Stimulated activated CD4-positive, alpha-beta T cell treated with anti-CD3 and anti-CD28 coated beads, Interleukin-1b, Interleukin-23, amount 100 ng/mL, for 4 hours (primary cell): ENCODE results near the gene BBS2.

ENCODE experiments used
- DNase-seq, 2 donors: peaks; one replicate each; pipeline ENCODE4 v3.0.0-alpha.2; 2020; ENCODE audit warnings: low read depth in 2 of 2

The BBS2 gene

GRCh38 chr16:56477096-56477878 is 42.5 kb downstream of the BBS2 start:
- peak in 1 of 2 donors; percentile 6 for DNase-seq

- no peak for DNase-seq
Observed at GRCh38 chr16:56475201-56475600, 44.6 kb downstream of the BBS2 start.

- no peak for DNase-seq
Observed at GRCh38 chr16:56470666-56471065, 49.2 kb downstream of the BBS2 start.

- DNase-seq = no peak
Observed at GRCh38 chr16:56470232-56470631, 49.6 kb downstream of the BBS2 start.

GRCh38 chr16:56469748-56470147 is 50.1 kb downstream of the BBS2 start:
- DNase-seq = no peak

GRCh38 chr16:56468800-56469199 is 51.0 kb downstream of the BBS2 start:
- no peak for DNase-seq

GRCh38 chr16:56466344-56466743 is 53.5 kb downstream of the BBS2 start:
- no peak for DNase-seq

GRCh38 chr16:56463153-56463552 is 56.7 kb downstream of the BBS2 start:
- no peak for DNase-seq

- no peak for DNase-seq
Observed at GRCh38 chr16:56462064-56462796, 57.6 kb downstream of the BBS2 start.

GRCh38 chr16:56460101-56460500 is 59.7 kb downstream of the BBS2 start:
- no peak for DNase-seq

GRCh38 chr16:56457927-56458470 is 61.8 kb downstream of the BBS2 start:
- no peak for DNase-seq

- DNase-seq = no peak
Observed at GRCh38 chr16:56451753-56452689, 67.8 kb downstream of the BBS2 start.

- peak; percentile 75 to 83 for DNase-seq
Observed at GRCh38 chr16:56450986-56451752, 68.7 kb downstream of the BBS2 start, which contains the start of the genes NUDT21 and OGFOD1. Gene NUDT21 (minus strand): TSS chr16:56451332. CDS start chr16:56451202, 130 bp downstream. Gene OGFOD1 (plus strand): TSS chr16:56451554. CDS start chr16:56451613, 59 bp downstream.

- no peak for DNase-seq
Observed at GRCh38 chr16:56450275-56450985, 69.4 kb downstream of the BBS2 start.

- DNase-seq = no peak
Observed at GRCh38 chr16:56448005-56448404, 71.8 kb downstream of the BBS2 start.

GRCh38 chr16:56447286-56447685 is 72.5 kb downstream of the BBS2 start:
- DNase-seq = no peak

GRCh38 chr16:56438038-56438437 is 81.8 kb downstream of the BBS2 start:
- no peak for DNase-seq

GRCh38 chr16:56436258-56436657 is 83.6 kb downstream of the BBS2 start:
- no peak for DNase-seq
